Right ventricle myocardium superior (tissue), 1 donor: ENCODE results near the gene TNFRSF6B. TPM values are rescaled to one million over a fixed set of nuclear protein-coding genes. Genes with fewer than 3 reads are reported as not detected.
A peak's percentile ranks its signal among the peaks of the same experiment; 100 is the strongest.

Experiments used
- ATAC-seq: fragments of 200-7000 bp; cut with Tn5 transposase; one replicate; pipeline ENCODE4 v1.9.1; 2020; ENCODE audit warnings: mild to moderate bottlenecking; ENCODE audit not compliant: poor library complexity
- DNase-seq: peaks from one replicate; pipeline ENCODE4 v3.0.0-alpha.2; 2020
- intact Hi-C: fragments of 100-400 bp; cut with DNase I; formaldehyde crosslinking; loops from one replicate; pipeline ENCODE4 v1.11.2; 2022
- total RNA-seq: library from RNA; stranded (reverse); fragmentation: NEBNext Ultra II Directional; extraction: Animal tissue kit (Norgen Biotek cat#: 25700); gene quantifications from one replicate; pipeline ENCODE4 v1.2.1, GENCODE V29; 2021
- donor health status: DM: no; HTN: yes; CAD: no; lungs with severe emphysema.

The TNFRSF6B gene
- total RNA-seq, 1 donor from 2014 or later, result 0.32 TPM

- intact Hi-C loops, result no loop called here
- no peak for ATAC-seq
- no peak for DNase-seq
These were observed 45.4 kb downstream of the TNFRSF6B start for GRCh38 chr20:63741676-63742380.

DNA sequence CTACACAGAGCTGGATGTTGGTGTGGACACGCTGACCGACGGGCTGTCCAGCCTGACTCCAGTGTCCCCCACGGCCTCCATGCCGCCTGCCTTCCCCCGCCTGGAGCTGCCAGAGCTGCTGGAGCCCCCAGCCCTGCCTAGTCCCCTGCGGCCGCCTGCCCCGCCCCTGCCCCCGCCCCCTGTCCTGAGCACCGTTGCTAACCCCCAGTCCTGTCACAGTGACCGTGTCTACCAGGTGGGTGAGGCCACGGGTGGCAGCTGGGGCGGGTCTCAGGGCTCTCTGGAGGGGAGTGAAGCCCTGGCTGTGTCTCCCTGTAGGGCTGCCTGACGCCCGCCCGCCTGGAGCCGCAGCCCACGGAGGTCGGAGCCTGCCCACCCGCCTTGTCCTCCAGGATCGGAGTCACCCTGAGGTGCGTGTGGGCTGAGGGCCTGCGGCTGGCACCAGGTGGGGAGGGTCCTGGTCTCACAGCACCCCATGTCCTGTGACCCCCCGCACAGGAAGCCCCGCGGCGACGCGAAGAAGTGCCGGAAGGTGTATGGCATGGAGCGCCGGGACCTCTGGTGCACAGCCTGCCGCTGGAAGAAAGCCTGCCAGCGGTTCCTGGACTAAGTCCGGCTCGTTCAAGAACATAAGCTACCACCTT is 46.1 kb downstream of the TNFRSF6B start:
- DNase-seq (no peak), ATAC-seq (no peak)
- intact Hi-C loops, result no loop called here

GRCh38 chr20:63743210-63743970 is 46.9 kb downstream of the TNFRSF6B start:
- DNase-seq (no peak), ATAC-seq (no peak)
- intact Hi-C loops, result no loop called here

GRCh38 chr20:63744158-63744557 is 47.7 kb downstream of the TNFRSF6B start:
- DNase-seq, result no peak
- intact Hi-C loops, result no loop called here

GRCh38 chr20:63744574-63745423 is 48.3 kb downstream of the TNFRSF6B start:
- no peak for DNase-seq
- intact Hi-C loops, result no loop called here

More at GRCh38 chr20:63744158-63744557, 47.7 kb downstream of the TNFRSF6B start:
- ATAC-seq, result no peak

GRCh38 chr20:63745424-63745805 is 49.0 kb downstream of the TNFRSF6B start:
- no peak for DNase-seq
- intact Hi-C loops, result no loop called here
- ATAC-seq, result no peak

More at GRCh38 chr20:63744574-63745423, 48.3 kb downstream of the TNFRSF6B start:
- ATAC-seq, result no peak

GRCh38 chr20:63745961-63746731 is 49.7 kb downstream of the TNFRSF6B start:
- intact Hi-C loops, result no loop called here
- DNase-seq (no peak), ATAC-seq (no peak)

- intact Hi-C loops, result no loop called here
- ATAC-seq (no peak), DNase-seq (no peak)
These were observed 50.4 kb downstream of the TNFRSF6B start for GRCh38 chr20:63746751-63747315.

DNA sequence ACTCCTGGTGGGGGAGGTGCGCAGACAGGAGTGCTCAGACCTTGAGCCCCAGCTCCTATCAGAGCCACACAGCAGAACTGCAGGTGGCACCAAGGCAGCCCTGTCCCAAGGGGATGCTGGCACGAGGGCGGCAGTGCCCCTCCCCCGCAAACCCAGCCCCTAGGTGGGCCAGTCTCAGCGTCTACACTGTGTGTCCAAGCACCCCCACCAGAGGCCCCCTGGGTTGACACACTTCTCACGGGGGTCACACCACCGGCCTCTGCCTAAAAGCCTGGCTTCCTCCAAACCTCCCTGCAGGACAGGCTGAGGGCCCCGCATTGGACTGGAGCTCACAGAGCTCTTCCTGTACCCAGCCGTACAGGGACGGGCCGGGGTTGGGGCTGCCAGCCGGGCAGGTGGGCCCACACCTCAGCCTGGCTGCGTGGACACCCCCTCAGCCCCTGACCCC is 51.2 kb downstream of the TNFRSF6B start:
- ATAC-seq (peak; percentile 4), DNase-seq (no peak)
- intact Hi-C loops, result no loop called here

Other genes starting within 250 kb of the TNFRSF6B start
- 0.89 TPM for gene KCNQ2, start 224.0 kb upstream of the TNFRSF6B start, total RNA-seq
- 1,229 TPM for gene EEF1A2, start 197.6 kb upstream of the TNFRSF6B start, total RNA-seq
- 246 TPM for gene PPDPF, start 175.9 kb upstream of the TNFRSF6B start, total RNA-seq
- gene PTK6, start 159.3 kb upstream of the TNFRSF6B start, total RNA-seq, result 0.13 TPM
- not detected for gene SRMS, start 148.9 kb upstream of the TNFRSF6B start, total RNA-seq
- 0.11 TPM for gene FNDC11, start 142.5 kb upstream of the TNFRSF6B start, total RNA-seq
- 9.7 TPM for gene HELZ2, start 122.4 kb upstream of the TNFRSF6B start, total RNA-seq
- gene GMEB2, start 69.6 kb upstream of the TNFRSF6B start, total RNA-seq, result 5.5 TPM
- 4.3 TPM for gene STMN3, start 43.2 kb upstream of the TNFRSF6B start, total RNA-seq
- 7.3 TPM for gene RTEL1, start 38.3 kb upstream of the TNFRSF6B start, total RNA-seq
- 32.2 TPM for gene ARFRP1, start 11.3 kb downstream of the TNFRSF6B start, total RNA-seq
- gene ZGPAT, start 11.4 kb downstream of the TNFRSF6B start, total RNA-seq, result 16.0 TPM
- 1.6 TPM for gene LIME1, start 40.0 kb downstream of the TNFRSF6B start, total RNA-seq
- 95.0 TPM for gene SLC2A4RG, start 43.1 kb downstream of the TNFRSF6B start, total RNA-seq
- 13.5 TPM for gene ZBTB46, start 134.6 kb downstream of the TNFRSF6B start, total RNA-seq
- not detected for gene ABHD16B, start 164.8 kb downstream of the TNFRSF6B start, total RNA-seq
- gene TPD52L2, start 168.6 kb downstream of the TNFRSF6B start, total RNA-seq, result 69.0 TPM
- gene DNAJC5, start 198.5 kb downstream of the TNFRSF6B start, total RNA-seq, result 42.3 TPM